Stimulated activated CD8-positive, alpha-beta memory T cell treated with anti-CD3 and anti-CD28 coated beads, Interleukin-4, amount 100 ng/mL, for 1 hour (primary cell): ENCODE results near the gene EIF2AK2.
"Not testable (repeated sequence)": the region's sequence is repeated elsewhere in the genome, so short reads cannot be mapped to it uniquely, and the experiment has no call there.

Source experiments
- DNase-seq, 2 donors: peaks; one replicate each; pipeline ENCODE4 v3.0.0-alpha.2; 2020; ENCODE audit warnings: low read depth in 2 of 2, low spot score in 1 of 2

EIF2AK2 gene

GRCh38 chr2:37156857-37157714, at the start of gene EIF2AK2:
Gene EIF2AK2, minus strand, starts transcription at chr2:37156980. Its CDS starts 9,174 bp downstream, at chr2:37147806.
- peak; percentile 50 to 80 for DNase-seq

GRCh38 chr2:37205689-37206341, 49.0 kb upstream of the EIF2AK2 start:
- no peak for DNase-seq

- DNase-seq = not testable (repeated sequence)
Measured at GRCh38 chr2:37205071-37205661, 48.4 kb upstream of the EIF2AK2 start.

- no peak for DNase-seq
Measured at GRCh38 chr2:37203708-37204107, 46.9 kb upstream of the EIF2AK2 start.

GRCh38 chr2:37201766-37202165, 45.0 kb upstream of the EIF2AK2 start:
- peak in 1 of 2 donors; percentile 19 for DNase-seq

- no peak for DNase-seq
Measured at GRCh38 chr2:37201208-37201607, 44.4 kb upstream of the EIF2AK2 start.

GRCh38 chr2:37198681-37199065, 41.9 kb upstream of the EIF2AK2 start:
- no peak for DNase-seq

- DNase-seq = peak; percentile 86
Measured at GRCh38 chr2:37196320-37197195, 39.8 kb upstream of the EIF2AK2 start, which contains the start of gene CEBPZOS. Gene CEBPZOS, plus strand, starts transcription at chr2:37196496. Its CDS starts 3,209 bp downstream, at chr2:37199705.

- not testable (repeated sequence) for DNase-seq
Measured at GRCh38 chr2:37195862-37196319, 39.1 kb upstream of the EIF2AK2 start.

GRCh38 chr2:37192551-37192950, 35.8 kb upstream of the EIF2AK2 start:
- DNase-seq = no peak

- DNase-seq = no peak
Measured at GRCh38 chr2:37191747-37192146, 35.0 kb upstream of the EIF2AK2 start.

GRCh38 chr2:37191253-37191652, 34.5 kb upstream of the EIF2AK2 start:
- DNase-seq = no peak

GRCh38 chr2:37190290-37190689, 33.5 kb upstream of the EIF2AK2 start:
- DNase-seq = no peak

- DNase-seq = no peak
Measured at GRCh38 chr2:37189452-37190153, 32.8 kb upstream of the EIF2AK2 start.

- DNase-seq = no peak
Measured at GRCh38 chr2:37188570-37188969, 31.8 kb upstream of the EIF2AK2 start, which contains the start of gene SULT6B1. Gene SULT6B1, minus strand, starts transcription at chr2:37188670. Its CDS starts 30 bp downstream, at chr2:37188640.

GRCh38 chr2:37181726-37182684, 25.2 kb upstream of the EIF2AK2 start:
- no peak for DNase-seq

GRCh38 chr2:37180640-37181039, 23.9 kb upstream of the EIF2AK2 start:
- DNase-seq = no peak

- no peak for DNase-seq
Measured at GRCh38 chr2:37180006-37180639, 23.3 kb upstream of the EIF2AK2 start.
